Testis (tissue), 2 donors: ENCODE measurements around the gene C9orf50.

ENCODE experiments used
- CTCF ChIP-seq, 3 experiments: fragments of 450-650 bp in 2 of 3; fragments of 200-600 bp in 1 of 3; sonication (generic) in 1 of 3; IDR thresholded peaks; one replicate each; pipeline ENCODE4 v1.5.1; 2016 to 2019; ENCODE audit warnings: antibody characterized with exemption in 3 of 3, mild to moderate bottlenecking in 2 of 3, moderate library complexity in 1 of 3
- POLR2A ChIP-seq: fragments of 450-650 bp; IDR thresholded peaks from one replicate; pipeline ENCODE4 v1.6.1; 2017; ENCODE audit warnings: antibody characterized with exemption, mild to moderate bottlenecking, moderate library complexity

GRCh38 chr9:129669141-129669718 is 48.3 kb upstream of the C9orf50 start:
- TF ChIP-seq CTCF (IDR thresholded peaks at IDR 0.05) (no peak), POLR2A (no peak)
